BJ (cell line): Measurements from ENCODE around the gene SLC27A1. TPM values are rescaled to one million over a fixed set of nuclear protein-coding genes. Genes with fewer than 3 reads are reported as not detected.

ENCODE experiments used
- CTCF ChIA-PET: fragments of 350-600 bp; formaldehyde crosslinking; extraction: SDS; loops from one replicate; lab custom pipeline; 2021; ENCODE audit warnings: antibody characterized with exemption, inconsistent platforms; lab: Yijun Ruan, JAX
- POLR2A ChIA-PET: fragments of 300-600 bp; sonication (Branson Sonifier 250); formaldehyde crosslinking; extraction: SDS; loops from one replicate; lab custom pipeline; 2021; ENCODE audit warnings: antibody characterized with exemption; lab: Charles Lee
- DNase-seq: peaks from one replicate; pipeline ENCODE4 v3.0.0-alpha.2; 2011; ENCODE audit warnings: low read depth
- H3K27me3 ChIP-seq: 2 replicates; pipeline ENCODE4 v1.6.0; 2011; ENCODE audit warnings: low read length; ENCODE audit not compliant: control insufficient read depth, insufficient read depth
- H3K36me3 ChIP-seq: 2 replicates; pipeline ENCODE4 v1.5.1; 2011; ENCODE audit warnings: low read length; ENCODE audit not compliant: control insufficient read depth, insufficient read depth
- H3K4me3 ChIP-seq: 2 replicates; pipeline ENCODE4 v1.5.1; 2011; ENCODE audit warnings: low read depth, mild to moderate bottlenecking, control low read depth, low read length
- CTCF ChIP-seq: IDR thresholded peaks from 2 replicates; pipeline ENCODE4 v1.5.1; 2011; ENCODE audit warnings: low read depth, mild to moderate bottlenecking, control low read depth, inconsistent platforms, low read length, moderate library complexity; ENCODE audit not compliant: insufficient read depth
- polyA plus RNA-seq: library from polyadenylated mRNA; depleted of rRNA; stranded (reverse); fragments of >200 nt; gene quantifications from 2 replicates; pipeline ENCODE4 v1.2.3, GENCODE V29; 2011

Gene SLC27A1
- polyA plus RNA-seq, 1 experiment: 18.8 TPM

GRCh38 chr19:17441241-17442021, 28.9 kb upstream of the SLC27A1 start:
- Histone ChIP-seq H3K27me3 (peaks cover 3% of the 10 kb centered on the region), H3K4me3 (no peak overlapping the region), H3K36me3 (no peaks in the 10 kb centered on the region)
- ChIA-PET CTCF (interaction anchor here (0.7 to 1.6 kb wide), 9 partner anchors 13 to 418 kb away, joined by 3 to 6 read pairs (median 4); partner anchors contain the start of genes CCDC194, MVB12A and RPL18A), POLR2A (interaction anchor here (0.7 kb wide), 1 partner anchor 15 kb away, joined by 4 read pairs; no protein-coding TSS in a partner anchor)
- TF ChIP-seq CTCF: peak; percentile 42
- DNase-seq: no peak

- Histone ChIP-seq H3K27me3 (peaks cover 12% of the 10 kb centered on the region), H3K36me3 (no peaks in the 10 kb centered on the region), H3K4me3 (no peak overlapping the region)
- TF ChIP-seq CTCF: no peak
- CTCF ChIA-PET: interaction anchor here (1.1 kb wide), 1 partner anchor 13 kb away, joined by 3 read pairs; no protein-coding TSS in a partner anchor
- POLR2A ChIA-PET: no interaction called here
- DNase-seq: no peak
These were observed 24.7 kb upstream of the SLC27A1 start for GRCh38 chr19:17445526-17446165.

GRCh38 chr19:17447704-17448130, 22.6 kb upstream of the SLC27A1 start:
- POLR2A ChIA-PET: no interaction called here
- TF ChIP-seq CTCF: no peak
- no peak for DNase-seq
- CTCF ChIA-PET: interaction anchor here (0.8 to 1.9 kb wide), 8 partner anchors 14 to 53 kb away, joined by 3 to 6 read pairs (median 4); no protein-coding TSS in a partner anchor
- Histone ChIP-seq H3K36me3 (no peaks in the 10 kb centered on the region), H3K4me3 (no peak overlapping the region), H3K27me3 (peaks cover 12% of the 10 kb centered on the region)

- CTCF ChIA-PET: interaction anchor here (0.8 to 2.0 kb wide), 12 partner anchors 11 to 327 kb away, joined by 3 to 6 read pairs (median 4); no protein-coding TSS in a partner anchor
- Histone ChIP-seq H3K27me3 (peaks cover 12% of the 10 kb centered on the region), H3K4me3 (peak within 1 kb of the TSS; percentile 35), H3K36me3 (no peaks in the 10 kb centered on the region)
- POLR2A ChIA-PET: no interaction called here
- peak; percentile 62 for TF ChIP-seq CTCF
- no peak for DNase-seq
These were observed 22.0 kb upstream of the SLC27A1 start, which contains the start of gene TMEM221 for GRCh38 chr19:17448131-17448967. TMEM221 (minus strand) TSS chr19:17448668; CDS start chr19:17448462, 206 bp downstream.
